Measurements from ENCODE around the gene LOXHD1.

The LOXHD1 gene, protein sequence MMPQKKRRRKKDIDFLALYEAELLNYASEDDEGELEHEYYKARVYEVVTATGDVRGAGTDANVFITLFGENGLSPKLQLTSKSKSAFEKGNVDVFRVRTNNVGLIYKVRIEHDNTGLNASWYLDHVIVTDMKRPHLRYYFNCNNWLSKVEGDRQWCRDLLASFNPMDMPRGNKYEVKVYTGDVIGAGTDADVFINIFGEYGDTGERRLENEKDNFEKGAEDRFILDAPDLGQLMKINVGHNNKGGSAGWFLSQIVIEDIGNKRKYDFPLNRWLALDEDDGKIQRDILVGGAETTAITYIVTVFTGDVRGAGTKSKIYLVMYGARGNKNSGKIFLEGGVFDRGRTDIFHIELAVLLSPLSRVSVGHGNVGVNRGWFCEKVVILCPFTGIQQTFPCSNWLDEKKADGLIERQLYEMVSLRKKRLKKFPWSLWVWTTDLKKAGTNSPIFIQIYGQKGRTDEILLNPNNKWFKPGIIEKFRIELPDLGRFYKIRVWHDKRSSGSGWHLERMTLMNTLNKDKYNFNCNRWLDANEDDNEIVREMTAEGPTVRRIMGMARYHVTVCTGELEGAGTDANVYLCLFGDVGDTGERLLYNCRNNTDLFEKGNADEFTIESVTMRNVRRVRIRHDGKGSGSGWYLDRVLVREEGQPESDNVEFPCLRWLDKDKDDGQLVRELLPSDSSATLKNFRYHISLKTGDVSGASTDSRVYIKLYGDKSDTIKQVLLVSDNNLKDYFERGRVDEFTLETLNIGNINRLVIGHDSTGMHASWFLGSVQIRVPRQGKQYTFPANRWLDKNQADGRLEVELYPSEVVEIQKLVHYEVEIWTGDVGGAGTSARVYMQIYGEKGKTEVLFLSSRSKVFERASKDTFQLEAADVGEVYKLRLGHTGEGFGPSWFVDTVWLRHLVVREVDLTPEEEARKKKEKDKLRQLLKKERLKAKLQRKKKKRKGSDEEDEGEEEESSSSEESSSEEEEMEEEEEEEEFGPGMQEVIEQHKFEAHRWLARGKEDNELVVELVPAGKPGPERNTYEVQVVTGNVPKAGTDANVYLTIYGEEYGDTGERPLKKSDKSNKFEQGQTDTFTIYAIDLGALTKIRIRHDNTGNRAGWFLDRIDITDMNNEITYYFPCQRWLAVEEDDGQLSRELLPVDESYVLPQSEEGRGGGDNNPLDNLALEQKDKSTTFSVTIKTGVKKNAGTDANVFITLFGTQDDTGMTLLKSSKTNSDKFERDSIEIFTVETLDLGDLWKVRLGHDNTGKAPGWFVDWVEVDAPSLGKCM (N-terminal part only)

DNA sequence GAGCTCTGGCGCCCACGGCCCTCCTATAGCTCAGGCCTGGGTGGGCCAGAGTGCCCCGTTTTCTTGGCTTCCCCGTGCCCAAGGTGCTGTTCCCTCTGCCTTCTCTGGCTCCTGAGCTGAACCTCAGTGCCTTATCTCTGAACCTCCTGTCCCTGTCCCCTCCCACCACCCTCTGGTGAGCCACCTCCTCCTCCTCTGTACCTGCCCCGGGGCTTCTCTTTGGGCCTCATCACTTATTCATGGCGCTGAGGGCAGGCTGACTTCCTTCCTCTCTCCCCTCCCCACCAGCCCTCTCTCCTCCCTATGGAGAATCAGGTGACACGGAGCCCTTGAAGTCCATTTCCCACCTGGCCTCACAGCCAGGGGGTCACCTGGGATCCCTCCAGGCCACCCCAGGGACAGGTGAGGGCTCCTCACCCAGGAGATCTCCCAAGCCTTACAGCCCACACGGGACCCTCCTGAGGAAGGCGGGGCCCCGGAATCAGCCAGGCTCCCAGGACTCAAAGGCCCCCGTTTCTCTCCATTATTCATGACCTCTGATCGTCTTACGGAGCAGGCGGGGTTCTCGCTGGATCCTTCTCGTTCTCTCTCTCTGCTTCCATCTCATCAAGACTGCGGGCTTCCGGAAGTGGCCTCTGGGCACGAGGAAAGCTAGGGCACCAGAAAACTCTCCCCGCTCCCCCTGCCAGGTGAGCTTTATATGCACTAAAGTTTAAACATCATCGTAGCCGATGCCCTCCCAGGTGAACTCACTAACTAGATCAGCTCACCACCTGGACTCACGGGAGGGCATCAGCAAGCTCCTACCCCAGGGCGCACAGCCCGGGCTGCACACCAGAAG, at the start of gene LOXHD1:
Gene LOXHD1 (minus strand): TSS at position 106 of the 841 bp plus-strand sequence. CDS start 187 bp downstream, outside the sequence.
- TF ChIP-seq, protein P1, sequence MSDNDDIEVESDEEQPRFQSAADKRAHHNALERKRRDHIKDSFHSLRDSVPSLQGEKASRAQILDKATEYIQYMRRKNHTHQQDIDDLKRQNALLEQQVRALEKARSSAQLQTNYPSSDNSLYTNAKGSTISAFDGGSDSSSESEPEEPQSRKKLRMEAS (IDR thresholded peaks at IDR 0.05; ENCODE audit: low read depth, low read length): no peak
- no peak for TF ChIP-seq POLR2A (IDR thresholded peaks at IDR 0.05; ENCODE audit: extremely low read depth, insufficient read length)
- no peak for TF ChIP-seq MYC (IDR thresholded peaks at IDR 0.05; ENCODE audit: low read depth, low read length)
- TF ChIP-seq, protein P2, sequence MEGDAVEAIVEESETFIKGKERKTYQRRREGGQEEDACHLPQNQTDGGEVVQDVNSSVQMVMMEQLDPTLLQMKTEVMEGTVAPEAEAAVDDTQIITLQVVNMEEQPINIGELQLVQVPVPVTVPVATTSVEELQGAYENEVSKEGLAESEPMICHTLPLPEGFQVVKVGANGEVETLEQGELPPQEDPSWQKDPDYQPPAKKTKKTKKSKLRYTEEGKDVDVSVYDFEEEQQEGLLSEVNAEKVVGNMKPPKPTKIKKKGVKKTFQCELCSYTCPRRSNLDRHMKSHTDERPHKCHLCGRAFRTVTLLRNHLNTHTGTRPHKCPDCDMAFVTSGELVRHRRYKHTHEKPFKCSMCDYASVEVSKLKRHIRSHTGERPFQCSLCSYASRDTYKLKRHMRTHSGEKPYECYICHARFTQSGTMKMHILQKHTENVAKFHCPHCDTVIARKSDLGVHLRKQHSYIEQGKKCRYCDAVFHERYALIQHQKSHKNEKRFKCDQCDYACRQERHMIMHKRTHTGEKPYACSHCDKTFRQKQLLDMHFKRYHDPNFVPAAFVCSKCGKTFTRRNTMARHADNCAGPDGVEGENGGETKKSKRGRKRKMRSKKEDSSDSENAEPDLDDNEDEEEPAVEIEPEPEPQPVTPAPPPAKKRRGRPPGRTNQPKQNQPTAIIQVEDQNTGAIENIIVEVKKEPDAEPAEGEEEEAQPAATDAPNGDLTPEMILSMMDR (IDR thresholded peaks at IDR 0.05; ENCODE audit: low read depth, low read length): no peak
- no peak for DNase-seq (ENCODE audit: low read depth)
- no peak within 1 kb of the TSS for H3K4me3 ChIP-seq (ENCODE audit: low read depth, low read length)

DNA sequence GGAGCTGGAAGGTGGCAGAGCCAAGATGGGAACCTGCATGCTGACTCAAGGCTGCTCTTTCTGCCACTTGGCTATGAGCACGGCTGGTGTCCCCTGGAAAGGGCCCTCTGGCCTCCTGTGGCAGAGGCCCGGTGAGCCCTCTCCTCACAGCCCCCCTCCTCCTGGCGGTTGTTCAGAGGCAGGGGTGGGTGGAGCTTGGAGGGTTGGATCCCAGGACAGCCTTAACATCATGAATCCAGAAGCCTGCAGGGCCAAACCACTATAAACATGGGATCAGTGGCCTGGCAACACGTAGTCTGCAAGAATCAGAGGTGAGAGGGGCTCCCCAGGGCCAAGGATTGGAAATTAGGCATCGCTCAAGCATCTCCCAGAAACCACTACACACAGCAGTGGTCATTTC, 48.5 kb upstream of the LOXHD1 start:
- no peak overlapping the region for H3K4me3 ChIP-seq (ENCODE audit: low read depth, low read length)
- TF ChIP-seq MYC (IDR thresholded peaks at IDR 0.05; ENCODE audit: low read depth, low read length): no peak
- DNase-seq (ENCODE audit: low read depth): no peak

DNA sequence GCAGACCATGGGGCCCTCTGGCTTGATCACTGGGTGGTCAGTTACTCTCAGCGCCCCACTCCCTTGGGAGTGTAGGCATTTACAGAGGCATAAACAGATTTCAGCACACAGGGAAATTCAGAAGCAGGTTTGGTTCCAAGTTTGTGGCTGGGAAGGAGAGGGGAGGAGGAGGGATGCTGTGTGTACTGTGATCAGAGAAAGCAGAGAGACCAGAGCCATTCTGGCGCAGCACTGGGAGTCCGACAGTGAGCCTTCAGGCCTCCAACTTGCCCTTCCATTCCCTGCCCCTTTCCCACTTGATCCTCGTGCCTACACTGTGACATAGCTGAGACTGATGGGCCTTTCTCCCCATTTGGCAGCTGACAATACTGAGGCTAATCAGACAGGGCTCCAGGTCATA, 47.8 kb upstream of the LOXHD1 start:
- no peak overlapping the region for H3K4me3 ChIP-seq (ENCODE audit: low read depth, low read length)
- no peak for DNase-seq (ENCODE audit: low read depth)
- TF ChIP-seq, protein P1 (IDR thresholded peaks at IDR 0.05; ENCODE audit: low read depth, low read length): no peak
- TF ChIP-seq, protein P2 (IDR thresholded peaks at IDR 0.05; ENCODE audit: low read depth, low read length): no peak
- TF ChIP-seq MYC (IDR thresholded peaks at IDR 0.05; ENCODE audit: low read depth, low read length): no peak
- no peak for TF ChIP-seq POLR2A (IDR thresholded peaks at IDR 0.05; ENCODE audit: extremely low read depth, insufficient read length)

DNA sequence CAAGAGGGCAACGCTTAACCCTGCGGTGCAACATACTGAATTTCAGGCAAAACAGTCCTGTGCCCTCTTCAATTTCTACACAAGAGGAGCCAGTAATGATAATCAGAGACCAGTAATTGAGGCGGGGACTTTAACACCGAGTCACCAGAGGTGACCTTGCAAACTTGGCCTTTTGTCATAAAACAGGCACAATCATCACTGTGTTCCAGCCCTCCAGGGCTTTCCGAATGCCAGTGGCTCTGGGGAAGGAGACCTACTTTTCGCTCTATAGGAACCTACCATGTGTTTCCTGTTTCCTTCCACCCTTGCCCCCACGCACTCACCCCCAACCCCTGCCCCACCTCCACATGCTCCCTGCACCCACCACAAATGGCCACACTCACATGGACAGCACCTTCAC, 47.2 kb upstream of the LOXHD1 start:
- DNase-seq (ENCODE audit: low read depth): no peak
- no peak for TF ChIP-seq MYC (IDR thresholded peaks at IDR 0.05; ENCODE audit: low read depth, low read length)
- TF ChIP-seq, protein P1 (IDR thresholded peaks at IDR 0.05; ENCODE audit: low read depth, low read length): no peak
- TF ChIP-seq POLR2A (IDR thresholded peaks at IDR 0.05; ENCODE audit: extremely low read depth, insufficient read length): no peak
- TF ChIP-seq, protein P2 (IDR thresholded peaks at IDR 0.05; ENCODE audit: low read depth, low read length): no peak
- H3K4me3 ChIP-seq (ENCODE audit: low read depth, low read length): no peak overlapping the region

DNA sequence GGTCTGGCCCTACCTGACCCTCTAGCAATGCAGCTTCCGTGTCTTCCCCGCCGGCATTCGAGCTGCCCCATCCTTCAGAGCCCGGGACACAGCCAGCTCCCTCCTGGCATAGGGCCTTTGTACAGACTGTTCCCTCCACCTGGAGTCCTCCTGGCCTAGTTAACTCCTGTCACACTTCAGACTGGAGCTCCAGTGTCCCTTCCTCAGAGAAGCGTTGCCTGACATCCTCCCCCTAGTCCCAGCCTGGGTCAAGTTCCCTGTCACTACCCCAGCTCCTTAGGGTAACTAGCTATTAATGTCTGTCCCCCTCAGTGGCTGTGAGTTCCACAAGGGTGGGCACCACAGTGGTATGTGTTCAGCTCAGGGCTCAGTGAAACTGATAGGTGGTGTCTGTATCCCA, 45.5 kb upstream of the LOXHD1 start:
- no peak for TF ChIP-seq POLR2A (IDR thresholded peaks at IDR 0.05; ENCODE audit: extremely low read depth, insufficient read length)
- no peak for TF ChIP-seq MYC (IDR thresholded peaks at IDR 0.05; ENCODE audit: low read depth, low read length)
- TF ChIP-seq, protein P1 (IDR thresholded peaks at IDR 0.05; ENCODE audit: low read depth, low read length): no peak
- DNase-seq (ENCODE audit: low read depth): no peak

More for the DNA sequence above, 45.5 kb upstream of the LOXHD1 start:
- no peak overlapping the region for H3K4me3 ChIP-seq (ENCODE audit: low read depth, low read length)
